GM20431 (cell line): ENCODE data around the gene SPATC1L.

ENCODE experiments used
- in situ Hi-C: fragments of 300-500 bp; cut with MseI, MboI; formaldehyde crosslinking; loops from one replicate; pipeline ENCODE4 v1.15.0; 2020; ENCODE audit warnings: low sequenced_read_pairs; ENCODE audit not compliant: unreplicated experiment

Gene SPATC1L

DNA sequence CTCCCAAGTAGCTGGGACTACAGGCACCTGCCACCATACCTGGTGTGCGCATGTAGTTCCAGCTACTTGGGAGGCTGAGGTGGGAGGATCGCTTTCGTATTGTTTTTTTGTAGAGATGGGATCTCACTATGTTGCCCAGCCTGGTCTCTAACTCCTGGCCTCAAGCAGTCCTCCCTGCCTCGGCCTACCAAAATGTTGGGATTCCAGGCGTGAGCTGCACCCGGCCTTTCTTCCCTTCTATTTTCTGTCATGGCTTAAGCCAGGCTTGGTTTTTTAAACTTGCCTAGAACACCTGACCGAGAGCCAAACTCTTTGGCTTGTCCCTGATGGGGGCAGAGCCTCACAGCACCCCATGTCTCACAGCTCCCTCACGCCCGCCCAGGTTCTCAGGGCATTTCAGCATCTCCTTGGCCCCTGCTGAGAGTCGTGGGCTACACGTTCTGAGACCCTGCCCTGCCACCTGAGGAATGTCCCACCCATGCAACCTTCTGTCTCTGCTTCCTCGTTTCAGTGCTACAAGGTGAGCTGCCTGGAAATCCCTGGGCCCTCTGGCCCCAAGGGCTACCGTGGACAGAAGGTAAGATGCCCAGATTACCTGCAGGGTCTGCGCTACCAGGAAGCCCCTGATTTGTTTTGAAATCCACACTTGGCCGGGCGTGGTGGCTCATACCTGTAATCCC, 70.6 kb downstream of the SPATC1L start:
- in situ Hi-C loops: no loop called here

- in situ Hi-C loops: no loop called here
Observed at GRCh38 chr21:46112725-46113215, 71.5 kb downstream of the SPATC1L start.

GRCh38 chr21:46111857-46112724, 72.2 kb downstream of the SPATC1L start:
- in situ Hi-C loops: no loop called here

GRCh38 chr21:46111193-46111571, 73.1 kb downstream of the SPATC1L start:
- in situ Hi-C loops: no loop called here
